GM19238 (cell line): ENCODE data around the gene MAPRE3.

Experiments
- DNase-seq: peaks from one replicate; pipeline ENCODE4 v3.0.0; 2011; ENCODE audit warnings: low spot score; ENCODE audit not compliant: insufficient read length

The MAPRE3 gene

DNA sequence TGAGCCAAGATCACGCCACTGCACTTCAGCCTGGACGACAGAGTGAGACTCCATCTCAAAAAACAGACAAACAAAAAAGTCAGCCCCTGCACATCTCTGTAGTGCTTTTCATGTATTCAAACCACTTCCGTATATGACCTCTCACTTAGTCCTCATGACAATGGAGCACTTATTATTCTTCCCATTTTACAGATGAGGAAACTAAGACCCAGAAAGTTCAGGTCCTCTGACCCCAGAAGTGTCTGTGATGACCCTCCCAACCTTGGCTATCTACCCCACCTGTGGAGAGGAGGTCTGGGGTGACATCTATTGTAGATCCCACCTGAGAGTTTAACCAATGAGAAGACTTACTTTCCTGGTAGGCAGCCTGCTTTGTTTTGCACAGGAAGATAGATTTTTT is 21.6 kb upstream of the MAPRE3 start:
- DNase-seq = no peak

DNA sequence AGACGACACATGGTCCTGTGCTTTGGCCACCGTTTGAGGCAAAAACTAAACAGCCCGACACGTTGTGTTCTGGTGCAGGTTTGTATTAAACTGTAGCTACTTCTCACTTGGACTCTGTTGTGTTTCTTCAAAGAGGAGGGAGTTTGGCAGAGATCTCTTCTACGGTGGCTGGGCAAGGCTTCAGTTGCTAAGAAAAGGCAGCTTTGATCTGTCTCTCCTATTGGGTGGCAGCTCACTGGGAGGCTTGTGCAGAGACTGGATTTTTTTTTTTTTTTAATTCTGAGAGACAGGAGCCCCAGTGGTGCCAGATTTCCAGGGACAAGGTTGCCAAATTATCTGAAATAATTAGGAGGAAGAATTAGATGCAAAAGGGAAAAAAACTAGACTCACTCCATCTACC is 20.2 kb upstream of the MAPRE3 start:
- DNase-seq = no peak

DNA sequence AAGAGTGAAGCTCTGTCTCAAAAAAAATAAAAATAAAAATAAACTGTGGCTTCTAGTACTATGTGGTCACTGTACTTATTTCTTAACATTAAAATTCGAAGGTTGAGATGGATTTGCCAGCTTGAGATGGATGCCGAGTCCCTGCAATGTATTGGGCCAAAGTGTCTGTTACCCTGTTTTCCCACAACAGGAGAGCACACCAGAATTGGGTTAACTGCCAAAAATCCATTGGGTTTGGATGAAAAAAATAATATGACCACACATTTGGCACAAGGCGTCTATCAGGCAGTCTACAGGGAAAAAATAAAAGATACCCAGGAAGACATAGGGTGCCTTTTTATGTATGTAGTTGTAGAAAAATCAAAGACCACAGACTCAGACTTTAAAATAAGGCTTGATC is 19.2 kb upstream of the MAPRE3 start:
- DNase-seq = no peak

DNA sequence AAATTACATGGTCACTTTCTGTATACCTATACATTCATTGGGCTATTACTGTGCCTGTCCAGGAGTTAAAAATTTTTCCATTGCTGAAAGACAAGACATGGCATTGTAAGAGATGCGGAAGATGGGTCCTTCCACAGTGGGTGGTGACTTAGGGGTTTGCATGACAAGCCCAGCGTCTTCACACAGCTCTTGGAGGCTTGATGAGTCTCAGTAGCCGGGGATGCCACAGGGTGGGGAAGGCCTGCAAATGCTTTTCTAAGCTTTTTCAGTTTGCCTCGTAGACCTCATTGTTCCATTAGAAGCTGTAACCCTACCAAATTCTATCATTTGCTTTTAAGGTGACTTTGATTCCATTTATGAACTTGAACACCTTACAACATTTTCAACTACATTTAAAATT is 18.1 kb upstream of the MAPRE3 start:
- DNase-seq = no peak

DNA sequence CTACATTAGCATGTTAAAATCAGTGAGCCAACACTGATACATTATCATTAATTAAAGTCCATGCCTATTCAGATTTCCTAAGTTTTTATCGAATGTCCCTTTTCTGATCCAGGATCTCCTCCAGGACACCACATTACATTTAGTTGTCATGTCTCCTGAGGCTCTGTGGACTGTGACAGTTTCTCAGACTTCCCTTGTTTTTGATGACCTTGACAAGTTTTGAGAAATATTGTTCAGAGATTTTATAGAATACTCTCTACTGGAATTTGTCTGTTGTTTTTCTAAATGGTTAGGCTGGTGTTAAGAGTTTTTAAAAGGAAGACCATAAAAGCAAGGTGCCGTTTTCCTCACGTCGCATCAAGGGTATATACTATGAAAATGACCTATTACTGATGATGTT is 16.3 kb upstream of the MAPRE3 start:
- DNase-seq = no peak

DNA sequence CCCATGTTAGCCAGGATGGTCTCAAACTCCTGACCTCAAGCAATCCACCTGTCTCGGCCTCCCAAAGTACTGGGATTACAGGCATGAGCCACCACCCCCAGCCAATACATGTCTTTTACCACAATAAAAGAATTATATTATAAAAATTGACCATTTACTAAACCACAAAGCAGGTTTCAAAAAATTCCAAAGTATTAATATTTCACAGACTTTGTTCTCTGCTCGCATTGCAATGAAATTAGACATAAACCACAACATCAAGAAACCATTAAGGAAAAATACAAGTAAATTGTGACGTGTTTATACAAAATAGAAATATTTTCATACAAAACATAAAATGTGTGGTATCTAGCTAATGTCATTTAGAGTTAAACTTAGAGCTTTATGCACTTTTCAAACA is 13.4 kb upstream of the MAPRE3 start:
- DNase-seq = no peak

DNA sequence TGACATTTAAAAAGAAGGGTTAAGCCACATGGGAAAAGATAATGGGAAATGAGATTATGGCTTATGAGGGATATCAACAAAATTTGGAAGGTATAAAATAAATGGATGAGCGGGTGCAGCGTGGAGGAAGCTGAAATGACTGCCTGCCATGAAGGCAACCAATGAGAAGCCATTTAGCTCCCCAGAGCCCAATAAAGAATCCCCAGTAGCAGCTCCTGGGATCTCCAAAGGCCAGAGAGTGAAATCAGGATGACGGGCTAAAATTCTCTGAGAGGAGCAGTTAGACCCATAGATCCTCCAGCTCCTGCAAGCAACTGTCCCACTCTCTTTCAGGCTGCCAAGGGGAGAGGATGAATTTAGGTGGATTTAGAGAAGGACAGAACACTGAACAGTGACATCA is 12.9 kb upstream of the MAPRE3 start:
- no peak for DNase-seq

DNA sequence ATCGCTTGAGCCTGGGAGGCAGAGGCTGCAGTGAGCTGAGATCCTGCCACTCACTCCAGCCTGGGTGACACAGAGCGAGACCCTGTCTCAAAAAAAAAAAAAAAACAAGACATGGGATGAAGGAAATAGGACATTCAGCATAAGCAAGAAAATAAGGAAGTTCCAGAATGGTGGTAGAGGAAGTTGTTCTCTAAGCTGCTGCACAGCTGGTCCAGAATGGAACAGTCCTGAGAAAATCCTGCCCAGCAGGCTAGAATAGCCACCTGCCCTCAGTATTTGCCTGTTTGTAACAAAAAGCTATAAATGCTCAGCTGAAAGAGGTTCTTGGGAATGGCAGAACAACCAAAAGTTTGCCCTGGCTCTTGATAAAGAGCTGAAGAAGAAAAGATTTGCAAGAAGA is 11.1 kb upstream of the MAPRE3 start:
- no peak for DNase-seq

DNA sequence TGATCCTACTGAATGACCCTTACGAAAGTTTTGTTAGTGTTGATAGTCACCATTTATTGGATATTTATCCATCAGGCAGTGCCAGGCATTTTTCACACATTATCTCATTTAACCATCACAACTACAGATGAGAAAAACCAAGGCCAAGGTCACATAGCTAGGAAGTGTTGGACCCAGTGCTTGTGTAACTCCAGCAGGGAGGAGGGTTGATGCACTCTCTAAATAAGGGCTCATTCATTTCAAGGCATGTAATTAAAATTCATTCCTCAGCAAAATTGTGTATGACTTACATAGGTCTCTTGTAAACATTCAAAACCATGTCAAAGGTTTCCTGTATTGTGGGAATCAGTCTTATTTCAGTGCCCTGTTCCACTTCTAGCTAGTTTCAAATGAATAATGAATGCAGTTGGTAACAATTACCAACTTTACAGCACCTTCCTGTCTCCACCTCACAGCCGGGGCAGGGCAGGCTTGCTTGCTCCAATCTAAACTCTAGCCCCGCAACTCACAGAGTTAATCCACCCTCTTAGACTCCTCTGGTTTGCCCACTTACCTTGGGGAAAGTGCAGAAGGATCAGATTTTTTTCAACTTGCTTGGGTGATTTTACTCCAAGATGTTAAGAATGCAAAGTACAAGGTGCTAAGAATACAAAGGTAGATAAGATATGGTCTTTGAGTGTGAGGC is 5.8 kb upstream of the MAPRE3 start:
- DNase-seq = no peak

DNA sequence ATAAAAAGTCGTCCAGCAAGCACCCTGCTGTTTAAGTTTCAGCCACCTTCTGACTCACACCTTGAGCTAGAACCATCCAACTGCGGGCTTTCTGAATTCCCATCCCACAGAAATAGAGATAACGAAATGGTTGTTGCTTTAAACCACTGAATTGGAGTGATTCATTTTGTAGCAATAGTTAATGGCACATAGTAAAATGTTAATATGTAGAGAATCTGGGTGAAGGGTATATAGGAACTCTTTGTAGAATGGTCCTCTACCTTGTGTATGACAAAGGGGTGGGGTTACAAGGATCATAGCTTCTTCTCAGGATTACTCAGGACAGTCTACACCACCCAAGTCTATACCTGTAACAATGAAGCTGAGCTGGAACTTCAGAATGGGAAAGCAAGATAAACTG is 2.4 kb upstream of the MAPRE3 start:
- DNase-seq = no peak

DNA sequence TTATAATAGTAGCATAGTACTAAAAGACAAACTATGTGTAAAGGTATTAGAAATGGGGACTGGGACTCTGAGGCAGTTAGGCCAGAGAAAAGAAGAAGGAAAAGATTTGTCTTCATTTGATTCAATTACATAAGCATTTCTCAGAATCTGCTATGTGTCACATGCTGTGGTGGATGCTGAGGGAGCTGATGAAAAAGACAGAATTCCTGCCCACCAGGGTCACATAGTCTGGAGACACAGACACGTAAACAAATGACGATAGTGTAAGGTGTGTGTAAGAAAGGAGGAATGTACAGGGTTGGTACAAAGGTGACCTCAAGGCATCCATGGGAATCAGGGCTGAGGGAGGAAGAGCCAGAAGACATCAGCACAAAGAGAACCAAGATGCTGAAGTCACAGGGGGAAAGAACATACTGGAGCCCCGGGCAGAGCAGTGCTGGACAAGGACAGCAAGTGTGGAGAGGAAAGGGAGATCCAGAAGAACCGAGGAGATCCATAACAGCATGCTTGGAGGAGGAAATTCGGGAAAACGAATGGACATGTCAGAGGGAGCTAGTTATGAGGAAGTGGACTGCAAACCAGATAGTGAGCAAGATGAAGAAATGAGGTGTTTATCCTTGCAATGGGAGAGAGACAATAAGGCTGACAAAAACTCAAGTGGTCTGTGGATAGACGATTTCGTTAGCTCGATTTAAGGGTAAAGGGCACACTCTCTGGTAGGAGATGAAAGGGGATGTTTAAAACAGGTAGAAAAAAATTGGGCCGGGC is 1.2 kb upstream of the MAPRE3 start:
- DNase-seq = no peak

DNA sequence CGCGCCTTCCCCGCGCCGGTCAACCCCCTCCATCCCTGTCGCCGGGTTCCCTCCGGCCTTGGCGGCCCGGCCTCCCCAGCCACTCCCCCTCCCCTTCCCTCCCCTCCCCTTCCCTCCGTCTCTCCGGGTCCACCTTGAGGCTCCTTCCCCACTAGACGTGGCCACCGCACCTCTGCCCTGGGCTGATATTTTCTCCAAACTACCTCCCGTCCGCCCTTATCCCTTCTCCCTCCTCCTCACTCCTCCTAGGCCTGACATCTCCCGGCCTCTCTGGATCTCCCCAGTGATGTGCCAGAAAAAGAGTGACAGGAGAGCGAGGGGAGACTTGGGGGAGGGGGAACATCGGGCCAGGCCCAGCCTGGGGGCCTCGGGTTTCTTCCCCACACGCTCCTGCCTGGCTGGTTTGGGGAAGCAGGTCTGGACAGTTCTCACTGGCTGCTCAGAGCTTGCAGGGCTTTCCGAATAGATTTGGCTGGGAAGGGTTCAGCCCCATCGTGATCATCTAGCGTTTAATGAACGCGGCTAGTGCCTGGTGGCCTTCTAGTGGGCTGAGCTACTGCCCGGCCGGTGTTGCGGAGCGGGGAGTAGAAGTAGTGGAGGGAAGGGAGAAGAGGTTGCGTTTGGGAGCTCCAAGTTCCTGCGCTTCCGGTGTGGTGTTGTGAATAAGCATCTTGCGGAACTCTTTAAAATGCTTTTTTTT is 641 bp downstream of the MAPRE3 start:
- no peak for DNase-seq

DNA sequence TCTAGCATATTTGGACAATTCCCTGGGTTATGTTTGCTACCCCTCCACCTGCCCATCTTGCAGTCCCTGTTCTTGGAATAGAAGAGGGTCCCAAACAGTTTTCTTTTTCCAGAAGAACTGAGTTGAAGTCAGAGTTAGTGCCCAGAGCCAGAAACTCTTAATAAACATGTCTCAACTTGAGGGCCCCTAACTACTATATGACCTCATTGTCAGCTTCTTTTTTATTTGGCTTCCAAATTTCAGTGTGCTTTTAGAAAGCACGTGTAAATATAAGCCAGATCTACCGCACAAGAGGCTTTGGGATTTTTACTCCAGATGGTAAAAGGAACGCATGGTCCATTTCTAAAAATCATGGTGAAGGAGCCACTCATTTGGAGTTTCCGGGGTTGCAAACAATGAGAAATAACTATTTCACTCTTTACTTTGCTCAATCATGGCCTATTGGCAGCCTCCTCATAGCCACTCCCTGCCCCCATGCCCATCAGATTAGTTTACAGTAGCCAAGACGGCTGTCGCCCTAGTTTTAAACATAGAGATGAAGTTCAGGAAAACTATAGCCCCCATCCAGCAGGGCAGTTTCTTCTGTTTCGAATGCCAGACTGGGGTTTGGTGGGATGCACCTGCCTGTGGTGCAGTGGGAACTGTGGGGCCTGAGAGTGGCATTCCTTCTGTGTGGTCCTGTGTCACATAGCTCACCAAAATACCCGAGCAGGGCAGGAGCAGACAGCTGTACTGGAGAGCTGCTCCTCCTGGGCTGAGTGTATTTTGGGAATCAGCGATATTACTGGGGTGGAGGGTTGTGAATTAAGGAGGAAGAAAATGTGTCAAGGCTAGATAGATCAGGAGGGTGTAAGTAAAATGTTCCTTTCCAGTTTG is 1.7 kb downstream of the MAPRE3 start:
- no peak for DNase-seq

DNA sequence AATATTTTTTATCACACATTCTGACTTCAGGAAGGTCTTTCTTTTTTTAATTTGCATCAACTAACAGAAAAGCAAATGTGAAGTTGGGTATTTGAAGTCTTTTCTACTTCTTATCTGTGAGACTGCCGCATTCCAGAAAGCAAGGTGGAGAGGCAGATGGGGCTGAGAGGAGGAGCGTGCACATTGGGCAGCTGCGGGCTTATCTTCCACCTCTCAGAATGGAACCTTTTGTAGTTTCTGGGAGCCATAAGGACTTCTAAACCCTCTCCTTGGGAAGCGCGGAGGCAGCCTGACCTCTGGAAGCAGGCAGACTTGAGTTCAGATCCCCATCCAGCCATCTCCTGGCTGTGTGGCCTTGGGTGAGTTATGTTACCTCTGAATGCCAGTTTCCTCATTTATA is 3.9 kb downstream of the MAPRE3 start:
- no peak for DNase-seq

DNA sequence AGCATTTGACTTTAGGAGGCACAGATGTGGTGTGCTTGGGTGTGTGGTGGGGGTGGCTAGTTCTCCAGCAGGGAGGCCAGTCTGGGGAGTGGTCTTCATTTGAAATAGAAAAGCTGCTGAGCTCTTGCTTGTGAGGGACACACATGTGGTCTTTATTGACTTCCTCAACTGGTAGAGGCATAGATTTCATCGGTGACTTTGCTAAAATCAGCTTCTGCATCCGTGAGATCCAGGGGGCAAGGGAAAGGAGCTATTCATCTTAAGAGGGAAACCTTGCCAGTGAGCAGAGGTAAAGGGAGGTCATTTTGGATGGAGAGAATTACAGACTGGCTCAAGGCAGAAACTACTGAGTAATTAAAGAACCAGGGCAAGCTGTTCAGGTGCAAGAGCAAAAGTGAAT is 4.7 kb downstream of the MAPRE3 start:
- DNase-seq = no peak

DNA sequence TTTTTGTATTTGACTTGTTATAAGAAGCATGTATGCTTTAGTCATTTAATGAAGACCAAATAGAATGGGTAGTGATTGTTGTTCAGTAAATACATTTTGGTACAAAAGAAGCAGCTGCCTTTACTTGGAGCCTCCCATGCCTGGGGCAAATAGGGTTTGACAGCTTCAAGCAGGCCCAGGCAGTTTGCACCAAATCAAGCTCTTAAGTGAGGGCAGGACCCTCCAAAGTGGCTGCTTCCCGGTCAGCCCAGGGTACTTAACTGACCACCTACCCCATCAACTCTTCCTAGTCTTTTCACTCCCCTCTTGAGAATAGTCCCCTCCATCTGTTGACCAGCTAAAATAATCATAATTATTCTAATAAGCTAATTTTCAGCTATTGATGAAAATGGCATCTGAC is 5.2 kb downstream of the MAPRE3 start:
- DNase-seq = no peak

DNA sequence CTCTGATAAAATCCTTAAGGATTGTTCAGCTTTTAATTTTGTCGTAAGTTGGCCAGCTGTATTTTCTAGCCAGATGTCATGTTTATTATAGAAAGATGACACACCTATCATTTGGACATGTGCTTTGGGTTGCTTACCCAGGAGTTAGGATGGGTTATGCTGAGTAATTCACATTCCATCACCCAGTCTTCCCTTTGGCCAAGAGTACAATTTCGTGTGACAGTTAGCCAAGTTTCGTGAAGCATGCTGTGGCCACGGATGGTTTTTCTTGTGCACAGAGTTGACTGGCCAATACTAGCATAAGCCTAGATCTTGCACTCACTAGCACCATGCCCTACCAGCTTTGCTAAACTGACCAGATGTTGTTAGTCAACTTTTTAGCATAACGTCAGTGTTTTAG is 5.8 kb downstream of the MAPRE3 start:
- DNase-seq = no peak

DNA sequence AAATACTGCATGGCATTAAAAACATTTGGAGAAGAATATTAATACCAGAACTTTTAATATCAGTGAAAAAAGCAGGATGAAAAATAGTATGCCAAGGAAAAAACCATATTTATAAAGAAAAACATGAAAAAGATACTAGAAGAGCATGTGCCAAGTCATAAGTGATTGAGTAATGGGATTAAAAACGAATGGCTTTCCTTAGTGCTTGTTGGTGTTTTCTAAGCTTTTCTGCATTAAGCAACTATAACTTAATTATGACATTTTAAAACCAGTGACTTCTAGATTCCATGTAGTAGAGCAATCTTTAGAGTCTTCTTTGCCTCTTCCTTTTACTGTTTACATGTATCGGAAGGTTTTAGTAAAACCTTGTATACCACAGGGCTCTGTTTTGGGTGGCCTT is 6.6 kb downstream of the MAPRE3 start:
- no peak for DNase-seq

DNA sequence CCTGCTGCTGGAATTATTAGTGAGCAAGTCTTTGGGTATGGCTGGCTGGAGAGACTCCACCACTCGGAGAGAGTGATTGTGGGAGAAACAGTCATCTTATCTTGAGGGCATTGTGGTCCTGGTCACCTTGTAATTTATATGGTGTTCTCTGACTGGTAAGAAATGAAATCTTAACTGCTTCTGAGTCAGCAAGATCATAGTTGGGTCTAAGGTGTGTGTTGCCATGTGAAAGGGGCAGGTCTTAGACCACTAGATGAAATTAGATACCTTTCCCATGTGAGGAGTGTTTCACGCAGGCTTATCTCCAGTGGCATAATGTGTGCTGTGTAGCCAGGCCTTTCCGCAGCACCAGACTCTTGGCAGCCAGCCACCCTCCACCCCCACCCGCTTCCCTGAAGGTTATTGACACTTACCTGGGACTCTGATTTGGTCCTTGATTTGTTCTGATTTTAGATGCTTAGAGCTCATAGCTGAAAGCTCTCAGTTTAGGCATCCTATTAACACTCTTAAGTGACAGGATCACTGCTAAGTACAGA is 7.7 kb downstream of the MAPRE3 start:
- no peak for DNase-seq

DNA sequence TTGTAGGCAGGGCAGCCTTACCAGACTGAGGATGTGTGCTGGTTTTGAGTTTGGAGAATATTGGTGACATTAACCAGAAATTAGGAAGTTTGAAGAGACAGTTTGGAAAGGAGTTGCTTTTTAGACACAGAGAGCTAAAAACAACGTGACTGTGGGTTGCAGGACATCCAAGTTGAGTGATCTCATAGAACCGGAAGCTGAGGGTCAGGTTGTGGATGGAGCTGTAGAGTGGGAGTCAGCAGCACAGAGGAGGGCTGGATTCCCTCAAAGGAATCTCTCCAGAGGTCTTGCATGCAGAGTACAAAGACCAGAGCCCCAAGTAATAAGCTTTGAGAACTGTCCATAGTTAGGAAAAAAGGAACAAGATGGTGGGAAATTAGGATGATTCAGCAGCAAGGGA is 9.3 kb downstream of the MAPRE3 start:
- no peak for DNase-seq

DNA sequence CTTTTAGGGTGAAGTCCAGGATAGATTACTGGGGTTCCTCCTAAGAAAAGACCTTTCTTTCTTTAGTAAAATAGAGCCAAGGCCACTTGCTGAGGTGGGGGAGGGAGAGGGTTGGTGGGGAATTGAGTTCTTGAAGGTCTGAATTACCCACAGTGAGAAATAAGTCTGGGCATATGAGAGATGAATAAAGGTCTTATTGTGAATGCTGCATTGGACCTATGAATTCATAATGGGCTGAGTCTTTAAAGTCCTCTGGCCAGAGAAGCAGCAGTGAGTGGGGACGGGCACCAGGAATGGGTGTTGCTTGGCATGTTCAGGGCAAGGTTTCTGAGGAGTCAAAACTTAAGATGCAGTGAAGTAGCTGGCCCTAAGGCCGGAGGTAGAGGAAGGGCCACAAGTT is 10.5 kb downstream of the MAPRE3 start:
- no peak for DNase-seq
